K562 (cell line): ENCODE measurements around the gene FBXO21. TPM values are rescaled to one million over a fixed set of nuclear protein-coding genes. Genes with fewer than 3 reads are reported as not detected.
A peak's percentile ranks its signal among the peaks of the same experiment; 100 is the strongest.

Experiments used
- ATAC-seq: fragments of 200-7000 bp; cut with Tn5 transposase; 3 replicates; pipeline ENCODE4 v1.9.1; 2020; ENCODE audit warnings: moderate library complexity
- BruUV-seq: library from RNA; stranded (reverse); fragments of 400-500 nt; replicated peaks from 2 replicates; lab custom pipeline; 2021; lab: Mats Ljungman, UMichigan
- CTCF ChIA-PET: fragments of 300-600 bp; formaldehyde crosslinking; extraction: SDS; loops from one replicate; lab custom pipeline; 2021; ENCODE audit warnings: low intra/inter-chr PET ratio; lab: Yijun Ruan, JAX
- POLR2A ChIA-PET: fragments of 300-600, 350-650 bp; sonication (Branson Sonifier 250); formaldehyde crosslinking; extraction: SDS; loops from one replicate; lab custom pipeline; 2021; ENCODE audit warnings: antibody characterized with exemption, inconsistent platforms; lab: Yijun Ruan, JAX
- DNase-seq, 4 experiments: peaks; one replicate each; pipeline versions ENCODE4 v3.0.0 to v3.0.0-alpha.2; 2011 to 2018; ENCODE audit warnings: low spot score in 3 of 4, mixed read lengths in 3 of 4; ENCODE audit errors: extremely low read depth in 1 of 4
- FAIRE-seq: peaks from 2 replicates; lab custom pipeline; 2011; peaks lifted over from hg19 to GRCh38; lab: Jason Lieb, UNC
- H2AFZ ChIP-seq: 2 replicates; pipeline ENCODE4 v1.6.0; 2011; ENCODE audit warnings: low read depth, low read length, control low read depth, inconsistent platforms
- H3K27ac ChIP-seq: fragments of 200-600 bp; 3 replicates; pipeline ENCODE4 v1.8.0; 2011; ENCODE audit warnings: low read depth, mild to moderate bottlenecking, control low read depth, inconsistent platforms, low read length, moderate library complexity, mixed read lengths; ENCODE audit errors: extremely low read depth
- H3K27me3 ChIP-seq, 2 experiments: fragments of 300-600 bp in 1 of 2; 2 replicates in 1 of 2; 3 replicates in 1 of 2; pipeline versions ENCODE4 v1.6.0 to v1.8.0; 2011; ENCODE audit warnings: inconsistent platforms in 2 of 2, low read length in 2 of 2, mild to moderate bottlenecking in 1 of 2, mixed read lengths in 1 of 2, moderate library complexity in 1 of 2; ENCODE audit not compliant: control insufficient read depth in 2 of 2, insufficient read depth in 2 of 2
- H3K36me3 ChIP-seq: fragments of 300-600 bp; 3 replicates; pipeline ENCODE4 v1.8.0; 2011; ENCODE audit warnings: mild to moderate bottlenecking, low read length, inconsistent platforms; ENCODE audit not compliant: control insufficient read depth, insufficient read depth
- H3K4me1 ChIP-seq, 2 experiments: fragments of 200-600 bp in 1 of 2; replicated peaks in 1 of 2; 2 replicates in 1 of 2; 3 replicates in 1 of 2; pipeline versions ENCODE4 v1.5.1 to v1.8.0; 2011; ENCODE audit warnings: inconsistent platforms in 2 of 2, low read length in 2 of 2, mild to moderate bottlenecking in 1 of 2, mixed read lengths in 1 of 2, moderate library complexity in 1 of 2; ENCODE audit not compliant: control insufficient read depth in 2 of 2, insufficient read depth in 2 of 2
- H3K4me2 ChIP-seq: 2 replicates; pipeline ENCODE4 v1.6.1; 2011; ENCODE audit warnings: low read length, control low read depth, inconsistent platforms, mixed read lengths; ENCODE audit not compliant: insufficient read depth
- H3K4me3 ChIP-seq: fragments of 200-600 bp; sonication (generic), shearing (Covaris generic); 2 replicates; pipeline ENCODE4 v1.5.1; 2016; ENCODE audit warnings: control low read depth, inconsistent platforms
- H3K79me2 ChIP-seq: fragments of 200-600 bp; 3 replicates; pipeline ENCODE4 v1.8.0; 2011; ENCODE audit warnings: low read length, inconsistent platforms; ENCODE audit not compliant: control insufficient read depth, insufficient read depth
- H3K9ac ChIP-seq, 2 experiments: 2 replicates each; pipeline versions ENCODE4 v1.6.0 to v1.6.1; 2011; ENCODE audit warnings: low read depth in 2 of 2, low read length in 2 of 2, control low read depth in 1 of 2, inconsistent platforms in 1 of 2, mild to moderate bottlenecking in 1 of 2, mixed read lengths in 1 of 2; ENCODE audit not compliant: insufficient read depth in 1 of 2
- H3K9me1 ChIP-seq: one replicate; pipeline ENCODE4 v1.6.0; 2011; ENCODE audit warnings: inconsistent platforms, mild to moderate bottlenecking, low read length, moderate library complexity; ENCODE audit not compliant: control insufficient read depth, insufficient read depth
- H3K9me3 ChIP-seq: replicated peaks from 2 replicates; pipeline ENCODE4 v1.5.1; 2011; ENCODE audit warnings: low read depth, low read length, inconsistent platforms; ENCODE audit not compliant: control insufficient read depth, insufficient read depth
- H4K20me1 ChIP-seq: replicated peaks from 2 replicates; pipeline ENCODE4 v1.6.1; 2011; ENCODE audit warnings: low read length, inconsistent platforms, mixed read lengths; ENCODE audit not compliant: control insufficient read depth, insufficient read depth
- ATF7 ChIP-seq: fragments of 450-650 bp; IDR thresholded peaks from 2 replicates; pipeline ENCODE4 v1.7.1; 2014; ENCODE audit warnings: mild to moderate bottlenecking, moderate library complexity
- ESRRA ChIP-seq: fragments of 450-650 bp; IDR thresholded peaks from 2 replicates; pipeline ENCODE4 v1.6.1; 2014; ENCODE audit warnings: low read depth, mild to moderate bottlenecking, moderate library complexity, borderline replicate concordance
- FOSL1 ChIP-seq: fragments of 200-800 bp; sonication (Bioruptor generic); conservative IDR thresholded peaks from 2 replicates; pipeline ENCODE4 v1.6.1; 2016; ENCODE audit warnings: missing genetic modification characterization, missing compliant biosample characterization
- GABPA ChIP-seq: fragments of 200-800 bp; sonication (Bioruptor generic); conservative IDR thresholded peaks from 2 replicates; pipeline ENCODE4 v1.6.1; 2016; ENCODE audit warnings: low read depth, missing genetic modification characterization, missing compliant biosample characterization
- PHF8 ChIP-seq: fragments of 200-600 bp; sonication (generic); IDR thresholded peaks from 2 replicates; pipeline ENCODE4 v1.6.1; 2012; ENCODE audit warnings: mixed run types, mild to moderate bottlenecking, inconsistent platforms, low read length, moderate library complexity, borderline replicate concordance
- RBM22 ChIP-seq: fragments of 200-400 bp; formaldehyde crosslinking; IDR thresholded peaks from 2 replicates; pipeline ENCODE4 v1.6.1; 2018; ENCODE audit warnings: low read length, low read depth; ENCODE audit not compliant: poor library complexity, severe bottlenecking
- SRSF3 ChIP-seq: fragments of 200-400 bp; formaldehyde crosslinking; IDR thresholded peaks from 2 replicates; pipeline ENCODE4 v1.6.1; 2016; ENCODE audit warnings: mild to moderate bottlenecking, low read length, moderate library complexity; ENCODE audit not compliant: insufficient read depth
- STAG1 ChIP-seq: sonication (generic); formaldehyde crosslinking; IDR thresholded peaks from 2 replicates; pipeline ENCODE4 v1.5.0; 2020; ENCODE audit warnings: missing genetic modification reagents, borderline replicate concordance
- TEAD1 ChIP-seq, 2 experiments: fragments of 450-650 bp in 1 of 2; sonication (generic) in 1 of 2; formaldehyde crosslinking; IDR thresholded peaks; 2 replicates each; pipeline versions ENCODE4 v1.4.0 to v1.8.0; 2020 to 2022; ENCODE audit warnings: mild to moderate bottlenecking in 2 of 2, missing genetic modification reagents in 1 of 2
- ZFP36 ChIP-seq: fragments of 150-350 bp; IDR thresholded peaks from 2 replicates; pipeline ENCODE4 v1.6.1; 2018; ENCODE audit warnings: low read length, low read depth; ENCODE audit not compliant: partially characterized antibody
- ZFX ChIP-seq: sonication (generic); formaldehyde crosslinking; IDR thresholded peaks from 2 replicates; pipeline ENCODE4 v1.8.0; 2022; ENCODE audit warnings: mild to moderate bottlenecking, missing genetic modification reagents, moderate library complexity
- ZNF395 ChIP-seq: fragments of 200-800 bp; sonication (Bioruptor generic); IDR thresholded peaks from 2 replicates; pipeline ENCODE4 v1.6.1; 2017; ENCODE audit warnings: missing genetic modification characterization, missing compliant biosample characterization
- ZNF830 ChIP-seq: fragments of 250-450 bp; sonication (Bioruptor Pico); IDR thresholded peaks from 2 replicates; pipeline ENCODE4 v1.5.0; 2021; ENCODE audit warnings: mild to moderate bottlenecking
- WGBS: fragments of 100-300 bp; shearing (Covaris generic); methylation state at CpG from one replicate; pipeline ENCODE4 v1.1.6; 2016; ENCODE audit warnings: low coverage, mixed read lengths; ENCODE audit not compliant: insufficient coverage; ENCODE audit errors: missing lambda C conversion rate; 5-methylcytosine and 5-hydroxymethylcytosine counted together
- in situ Hi-C: fragments of 300-500 bp; cut with MboI; formaldehyde crosslinking; loops from 4 replicates; pipeline ENCODE4 v1.15.0; 2018; ENCODE audit warnings: inconsistent platforms, mixed read lengths
- intact Hi-C: fragments of 100-400 bp; cut with micrococcal nuclease; formaldehyde crosslinking; loops from 2 replicates; pipeline ENCODE4 v1.14.2; 2022
- polyA plus RNA-seq, 8 experiments: library from polyadenylated mRNA; depleted of rRNA in 4 of 8; stranded (reverse) in 5 of 8; unstranded in 3 of 8; fragments of >200 nt; fragmentation: Nextera tagmentation in 2 of 8; fragmentation: Illumina TruSeq in 1 of 8; extraction: Ambion mirVana in 2 of 8; extraction: Trizol in 1 of 8; gene quantifications; 2 replicates each; pipeline versions ENCODE4 v1.2.1 to v1.2.3, GENCODE V29; 2011 to 2014; ENCODE audit warnings: inconsistent platforms in 1 of 8, missing spikeins in 1 of 8
- total RNA-seq, 7 experiments: library from RNA; depleted of rRNA in 6 of 7; stranded (reverse); fragments of >200 nt in 6 of 7; fragmentation: Illumina TruSeq in 2 of 7; extraction: Trizol in 2 of 7; gene quantifications; 2 replicates each; pipeline versions ENCODE4 v1.2.1 to v1.2.3, GENCODE V29; 2011 to 2021; ENCODE audit warnings: low replicate concordance in 1 of 7
- TF ChIP-seq, protein P1 (sequence below): conservative IDR thresholded peaks from 2 replicates; pipeline ENCODE4 v1.6.1; 2011; ENCODE audit warnings: low read depth, mild to moderate bottlenecking, low read length; ENCODE audit not compliant: control insufficient read depth
- TF ChIP-seq, protein P2 (sequence below): fragments of 450-650 bp; IDR thresholded peaks from 2 replicates; pipeline ENCODE4 v1.6.1; 2017; ENCODE audit warnings: antibody characterized with exemption

FBXO21 gene
- total and polyA plus RNA-seq, 9 of the 15 experiments (the other 6 are each of a cell fraction or from before 2014, with no cell fraction given): 3.0 to 50.9 (median 9.1) TPM

DNA sequence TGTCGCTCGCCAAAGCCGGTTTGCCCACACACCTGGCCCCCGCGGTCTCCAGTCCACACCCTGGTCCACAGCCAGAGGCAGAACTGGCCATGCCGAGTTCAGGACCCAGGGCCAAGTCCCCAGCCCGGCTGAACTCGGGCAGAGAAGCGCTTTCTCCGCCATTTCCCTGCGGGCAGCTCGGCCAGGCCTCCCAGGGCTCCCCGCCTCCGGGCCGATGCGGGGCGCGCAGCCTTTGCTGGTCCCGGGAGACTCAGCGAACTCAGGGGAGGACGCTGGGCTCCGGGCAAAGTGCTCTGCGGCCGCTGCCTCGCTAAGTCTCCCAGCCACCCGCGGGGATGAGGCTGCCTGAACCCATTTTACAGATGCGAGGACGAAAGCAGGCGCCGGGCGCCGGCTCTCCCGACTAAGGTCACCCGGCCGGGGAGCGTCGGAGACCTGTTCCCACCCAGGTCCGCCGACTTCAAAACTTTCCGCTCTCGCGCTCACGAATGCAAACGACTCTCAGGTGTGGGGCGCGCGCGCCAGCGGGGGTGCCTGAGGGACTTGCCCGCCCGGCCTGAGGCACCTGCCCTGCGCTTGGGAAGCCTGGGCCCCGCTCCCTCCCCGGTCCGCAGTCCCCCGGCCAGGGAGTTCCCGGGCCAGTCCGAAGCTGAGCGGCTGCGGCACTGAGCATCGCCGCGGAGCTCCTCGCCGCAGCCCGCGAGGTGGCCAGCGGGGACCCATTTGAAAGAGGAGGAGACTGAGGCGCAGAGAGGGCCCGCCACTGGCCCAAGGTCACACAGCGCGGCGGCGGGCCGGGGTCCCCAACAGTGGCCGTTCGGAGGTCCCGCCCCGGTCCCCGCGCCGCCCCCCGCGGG, 91.7 kb downstream of the FBXO21 start:
- H3K27ac ChIP-seq: peak overlapping the region; percentile 68; the same call in 2 of the 3 replicates
- H3K36me3 ChIP-seq: no peaks in the 10 kb centered on the region
- peaks cover 5% of the 10 kb centered on the region; the same call in 1 of the 2 replicates for H4K20me1 ChIP-seq
- H3K4me2 ChIP-seq: peak overlapping the region; percentile 79
- ATAC-seq (peak; percentile 69), DNase-seq (peak; percentile 37 to 66 (median 60)), FAIRE-seq (no peak)
- peak overlapping the region; percentile 60 to 95 for H3K9ac ChIP-seq
- 5% methylated on average over 68 of the region's 85 CpGs for WGBS
- ChIA-PET POLR2A (interaction anchor here (0.6 to 2.0 kb wide), 7 partner anchors 10 to 992 kb away, joined by 3 to 10 read pairs (median 3); no protein-coding TSS in a partner anchor), CTCF (interaction anchor here (0.9 kb wide), 1 partner anchor 34 kb away, joined by 3 read pairs; no protein-coding TSS in a partner anchor)
- H3K9me3 ChIP-seq: no peaks in the 10 kb centered on the region
- no TSS peak for BruUV-seq
- in situ Hi-C loops (no loop called here), intact Hi-C loops (no loop called here)
- H3K4me1 ChIP-seq: peaks cover 10 to 37% of the 10 kb centered on the region in 2 experiments
- H3K9me1 ChIP-seq: no peaks in the 10 kb centered on the region
- peak overlapping the region; percentile 84 for H2AFZ ChIP-seq
- peaks cover 32% of the 10 kb centered on the region for H3K79me2 ChIP-seq
- peak overlapping the region; percentile 85 for H3K4me3 ChIP-seq
- H3K27me3 ChIP-seq: peaks cover 2 to 24% of the 10 kb centered on the region in 2 experiments; a peak in 4 of 5 replicates
- 0 out of 2 replicates have a peak, but pooled peaks have one; percentile 25 for TF ChIP-seq FOSL1 (tag)
- peak; percentile 40 for TF ChIP-seq RBM22
- peak; percentile 71 for TF ChIP-seq ESRRA
- TF ChIP-seq, protein P1, sequence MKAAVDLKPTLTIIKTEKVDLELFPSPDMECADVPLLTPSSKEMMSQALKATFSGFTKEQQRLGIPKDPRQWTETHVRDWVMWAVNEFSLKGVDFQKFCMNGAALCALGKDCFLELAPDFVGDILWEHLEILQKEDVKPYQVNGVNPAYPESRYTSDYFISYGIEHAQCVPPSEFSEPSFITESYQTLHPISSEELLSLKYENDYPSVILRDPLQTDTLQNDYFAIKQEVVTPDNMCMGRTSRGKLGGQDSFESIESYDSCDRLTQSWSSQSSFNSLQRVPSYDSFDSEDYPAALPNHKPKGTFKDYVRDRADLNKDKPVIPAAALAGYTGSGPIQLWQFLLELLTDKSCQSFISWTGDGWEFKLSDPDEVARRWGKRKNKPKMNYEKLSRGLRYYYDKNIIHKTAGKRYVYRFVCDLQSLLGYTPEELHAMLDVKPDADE: 0 out of 2 replicates have a peak, but pooled peaks have one; percentile 28
- TF ChIP-seq ZNF395: peak; percentile 43; the same call in 1 of the 2 replicates
- TF ChIP-seq ATF7: no peak
- TF ChIP-seq, protein P2, sequence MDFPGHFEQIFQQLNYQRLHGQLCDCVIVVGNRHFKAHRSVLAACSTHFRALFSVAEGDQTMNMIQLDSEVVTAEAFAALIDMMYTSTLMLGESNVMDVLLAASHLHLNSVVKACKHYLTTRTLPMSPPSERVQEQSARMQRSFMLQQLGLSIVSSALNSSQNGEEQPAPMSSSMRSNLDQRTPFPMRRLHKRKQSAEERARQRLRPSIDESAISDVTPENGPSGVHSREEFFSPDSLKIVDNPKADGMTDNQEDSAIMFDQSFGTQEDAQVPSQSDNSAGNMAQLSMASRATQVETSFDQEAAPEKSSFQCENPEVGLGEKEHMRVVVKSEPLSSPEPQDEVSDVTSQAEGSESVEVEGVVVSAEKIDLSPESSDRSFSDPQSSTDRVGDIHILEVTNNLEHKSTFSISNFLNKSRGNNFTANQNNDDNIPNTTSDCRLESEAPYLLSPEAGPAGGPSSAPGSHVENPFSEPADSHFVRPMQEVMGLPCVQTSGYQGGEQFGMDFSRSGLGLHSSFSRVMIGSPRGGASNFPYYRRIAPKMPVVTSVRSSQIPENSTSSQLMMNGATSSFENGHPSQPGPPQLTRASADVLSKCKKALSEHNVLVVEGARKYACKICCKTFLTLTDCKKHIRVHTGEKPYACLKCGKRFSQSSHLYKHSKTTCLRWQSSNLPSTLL: peak; percentile 97
- TF ChIP-seq ZNF830: peak; percentile 66; the same call in 1 of the 2 replicates
- 0 out of 2 replicates have a peak, but pooled peaks have one; percentile 16 for TF ChIP-seq PHF8
- TF ChIP-seq GABPA (tag): 0 out of 2 replicates have a peak, but pooled peaks have one; percentile 1
- peak; percentile 34; the same call in 1 of the 2 replicates for TF ChIP-seq STAG1
- peak in 1 of 2 experiments; percentile 58; a peak in 1 of 4 replicates for TF ChIP-seq TEAD1 (CRISPR knock-in tag; IDR thresholded peaks at IDR 0.05)
- TF ChIP-seq ZFP36: peak; percentile 51
- no peak for TF ChIP-seq SRSF3
- TF ChIP-seq ZFX (CRISPR knock-in tag): peak; percentile 47; the same call in 1 of the 2 replicates
